ENCODE results near the gene GNB1L.

The GNB1L gene

GRCh38 chr22:19744350-19745006 is 110.2 kb downstream of the GNB1L start:
- no peak for DNase-seq

GRCh38 chr22:19743651-19744050 is 111.0 kb downstream of the GNB1L start:
- DNase-seq: no peak

GRCh38 chr22:19743081-19743480 is 111.6 kb downstream of the GNB1L start:
- DNase-seq: no peak

GRCh38 chr22:19742160-19743066 is 112.3 kb downstream of the GNB1L start:
- DNase-seq: no peak

- DNase-seq: no peak
Observed at GRCh38 chr22:19741053-19741452, 113.6 kb downstream of the GNB1L start.

- DNase-seq: no peak
Observed at GRCh38 chr22:19740586-19740985, 114.1 kb downstream of the GNB1L start.

- no peak for DNase-seq
Observed at GRCh38 chr22:19739911-19740449, 114.7 kb downstream of the GNB1L start.

GRCh38 chr22:19739448-19739895 is 115.2 kb downstream of the GNB1L start:
- no peak for DNase-seq

GRCh38 chr22:19738664-19739447 is 115.8 kb downstream of the GNB1L start:
- DNase-seq: no peak

GRCh38 chr22:19737846-19738663 is 116.6 kb downstream of the GNB1L start:
- DNase-seq: no peak

- DNase-seq: no peak
Observed at GRCh38 chr22:19735665-19736510, 118.8 kb downstream of the GNB1L start.

GRCh38 chr22:19734837-19735382 is 119.8 kb downstream of the GNB1L start:
- no peak for DNase-seq

GRCh38 chr22:19734163-19734562 is 120.5 kb downstream of the GNB1L start:
- DNase-seq: no peak

GRCh38 chr22:19733755-19734154 is 120.9 kb downstream of the GNB1L start:
- DNase-seq: no peak

All from SIG-M5 (cell line).